ENCODE results near the gene LRRC23.

DNA sequence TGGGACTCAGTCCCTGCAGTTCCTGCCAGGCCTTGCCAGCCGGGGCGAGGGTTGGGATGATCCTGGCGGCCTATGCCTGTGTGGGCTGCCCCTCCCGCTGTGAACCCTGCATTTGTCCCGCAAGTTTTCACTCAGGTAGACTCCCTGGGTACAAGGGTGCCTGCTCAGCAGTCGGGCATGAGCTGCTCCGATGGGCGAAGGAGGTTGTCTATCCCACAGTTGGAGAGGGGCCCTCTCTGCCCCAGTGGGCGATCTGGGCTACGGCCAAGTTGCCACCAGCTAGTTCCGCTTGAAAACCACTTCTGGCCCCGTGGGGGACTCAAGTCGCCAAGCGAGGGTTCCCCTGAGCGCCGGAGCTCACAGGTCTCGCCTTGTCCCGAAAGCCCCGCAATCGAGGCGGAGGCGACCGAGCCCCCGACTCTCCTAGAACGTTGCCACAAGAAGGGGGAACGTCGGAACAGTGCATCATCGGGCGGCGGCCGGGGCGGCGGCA, 37.7 kb upstream of the LRRC23 start:
- no peak for TF ChIP-seq SRF (IDR thresholded peaks at IDR 0.05; ENCODE audit: low read depth)
- TF ChIP-seq, protein P1, sequence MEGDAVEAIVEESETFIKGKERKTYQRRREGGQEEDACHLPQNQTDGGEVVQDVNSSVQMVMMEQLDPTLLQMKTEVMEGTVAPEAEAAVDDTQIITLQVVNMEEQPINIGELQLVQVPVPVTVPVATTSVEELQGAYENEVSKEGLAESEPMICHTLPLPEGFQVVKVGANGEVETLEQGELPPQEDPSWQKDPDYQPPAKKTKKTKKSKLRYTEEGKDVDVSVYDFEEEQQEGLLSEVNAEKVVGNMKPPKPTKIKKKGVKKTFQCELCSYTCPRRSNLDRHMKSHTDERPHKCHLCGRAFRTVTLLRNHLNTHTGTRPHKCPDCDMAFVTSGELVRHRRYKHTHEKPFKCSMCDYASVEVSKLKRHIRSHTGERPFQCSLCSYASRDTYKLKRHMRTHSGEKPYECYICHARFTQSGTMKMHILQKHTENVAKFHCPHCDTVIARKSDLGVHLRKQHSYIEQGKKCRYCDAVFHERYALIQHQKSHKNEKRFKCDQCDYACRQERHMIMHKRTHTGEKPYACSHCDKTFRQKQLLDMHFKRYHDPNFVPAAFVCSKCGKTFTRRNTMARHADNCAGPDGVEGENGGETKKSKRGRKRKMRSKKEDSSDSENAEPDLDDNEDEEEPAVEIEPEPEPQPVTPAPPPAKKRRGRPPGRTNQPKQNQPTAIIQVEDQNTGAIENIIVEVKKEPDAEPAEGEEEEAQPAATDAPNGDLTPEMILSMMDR (IDR thresholded peaks at IDR 0.05 in 2 of 3, conservative IDR thresholded peaks at IDR 0.05 in 1 of 3; ENCODE audit: borderline replicate concordance in 1 of 3, insufficient read depth in 1 of 3, low read depth in 2 of 3, low read length in 2 of 3), result no peak
- no peak for TF ChIP-seq POLR2A (IDR thresholded peaks at IDR 0.05; ENCODE audit: borderline replicate concordance, extremely low read depth, insufficient read depth, insufficient read length)
- TF ChIP-seq EZH2phosphoT487 (IDR thresholded peaks at IDR 0.05; ENCODE audit: borderline replicate concordance), result no peak
- no peak for TF ChIP-seq EGR1 (IDR thresholded peaks at IDR 0.05; ENCODE audit: low read depth)
- TF ChIP-seq, protein P2, sequence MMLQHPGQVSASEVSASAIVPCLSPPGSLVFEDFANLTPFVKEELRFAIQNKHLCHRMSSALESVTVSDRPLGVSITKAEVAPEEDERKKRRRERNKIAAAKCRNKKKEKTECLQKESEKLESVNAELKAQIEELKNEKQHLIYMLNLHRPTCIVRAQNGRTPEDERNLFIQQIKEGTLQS (IDR thresholded peaks at IDR 0.05), result no peak
- no peak for TF ChIP-seq EZH2 (IDR thresholded peaks at IDR 0.05)

All from HCT116 (cell line).